Measurements from ENCODE around the gene BMPR1B.

DNA sequence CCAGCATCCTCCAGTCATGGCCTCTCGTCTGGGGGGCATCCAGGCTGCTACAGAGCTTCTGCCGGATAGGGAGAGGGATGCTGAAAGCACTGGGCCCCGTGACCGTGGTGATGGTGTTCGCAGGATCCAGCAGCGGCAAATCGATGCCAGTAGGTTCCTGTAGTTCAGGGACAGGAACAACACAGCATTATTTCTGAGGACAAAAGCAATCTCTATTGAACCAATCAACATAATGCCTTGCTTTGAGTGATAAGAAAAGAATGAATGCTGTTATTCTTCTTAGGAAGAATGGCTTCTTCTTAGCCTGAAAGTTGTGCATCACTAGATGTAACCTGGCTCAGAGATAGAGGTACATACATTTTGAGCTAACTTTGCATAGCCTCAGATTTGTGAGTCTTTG is 412.4 kb downstream of the BMPR1B start:
- TF ChIP-seq, protein P1, sequence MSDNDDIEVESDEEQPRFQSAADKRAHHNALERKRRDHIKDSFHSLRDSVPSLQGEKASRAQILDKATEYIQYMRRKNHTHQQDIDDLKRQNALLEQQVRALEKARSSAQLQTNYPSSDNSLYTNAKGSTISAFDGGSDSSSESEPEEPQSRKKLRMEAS (IDR thresholded peaks at IDR 0.05): no peak
- no peak for TF ChIP-seq POLR2A (IDR thresholded peaks at IDR 0.05; ENCODE audit: borderline replicate concordance, extremely low read depth, insufficient read depth, insufficient read length)
- TF ChIP-seq EZH2 (IDR thresholded peaks at IDR 0.05): no peak
- TF ChIP-seq, protein P2, sequence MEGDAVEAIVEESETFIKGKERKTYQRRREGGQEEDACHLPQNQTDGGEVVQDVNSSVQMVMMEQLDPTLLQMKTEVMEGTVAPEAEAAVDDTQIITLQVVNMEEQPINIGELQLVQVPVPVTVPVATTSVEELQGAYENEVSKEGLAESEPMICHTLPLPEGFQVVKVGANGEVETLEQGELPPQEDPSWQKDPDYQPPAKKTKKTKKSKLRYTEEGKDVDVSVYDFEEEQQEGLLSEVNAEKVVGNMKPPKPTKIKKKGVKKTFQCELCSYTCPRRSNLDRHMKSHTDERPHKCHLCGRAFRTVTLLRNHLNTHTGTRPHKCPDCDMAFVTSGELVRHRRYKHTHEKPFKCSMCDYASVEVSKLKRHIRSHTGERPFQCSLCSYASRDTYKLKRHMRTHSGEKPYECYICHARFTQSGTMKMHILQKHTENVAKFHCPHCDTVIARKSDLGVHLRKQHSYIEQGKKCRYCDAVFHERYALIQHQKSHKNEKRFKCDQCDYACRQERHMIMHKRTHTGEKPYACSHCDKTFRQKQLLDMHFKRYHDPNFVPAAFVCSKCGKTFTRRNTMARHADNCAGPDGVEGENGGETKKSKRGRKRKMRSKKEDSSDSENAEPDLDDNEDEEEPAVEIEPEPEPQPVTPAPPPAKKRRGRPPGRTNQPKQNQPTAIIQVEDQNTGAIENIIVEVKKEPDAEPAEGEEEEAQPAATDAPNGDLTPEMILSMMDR (IDR thresholded peaks at IDR 0.05 in 2 of 3, conservative IDR thresholded peaks at IDR 0.05 in 1 of 3; ENCODE audit: borderline replicate concordance in 1 of 3, insufficient read depth in 1 of 3, low read depth in 2 of 3, low read length in 2 of 3): no peak
- no peak for TF ChIP-seq FOSL1 (IDR thresholded peaks at IDR 0.05; ENCODE audit: low read depth)
- no peak for TF ChIP-seq ZNF274 (IDR thresholded peaks at IDR 0.05; ENCODE audit: low read depth, low read length)
- TF ChIP-seq, protein P3, sequence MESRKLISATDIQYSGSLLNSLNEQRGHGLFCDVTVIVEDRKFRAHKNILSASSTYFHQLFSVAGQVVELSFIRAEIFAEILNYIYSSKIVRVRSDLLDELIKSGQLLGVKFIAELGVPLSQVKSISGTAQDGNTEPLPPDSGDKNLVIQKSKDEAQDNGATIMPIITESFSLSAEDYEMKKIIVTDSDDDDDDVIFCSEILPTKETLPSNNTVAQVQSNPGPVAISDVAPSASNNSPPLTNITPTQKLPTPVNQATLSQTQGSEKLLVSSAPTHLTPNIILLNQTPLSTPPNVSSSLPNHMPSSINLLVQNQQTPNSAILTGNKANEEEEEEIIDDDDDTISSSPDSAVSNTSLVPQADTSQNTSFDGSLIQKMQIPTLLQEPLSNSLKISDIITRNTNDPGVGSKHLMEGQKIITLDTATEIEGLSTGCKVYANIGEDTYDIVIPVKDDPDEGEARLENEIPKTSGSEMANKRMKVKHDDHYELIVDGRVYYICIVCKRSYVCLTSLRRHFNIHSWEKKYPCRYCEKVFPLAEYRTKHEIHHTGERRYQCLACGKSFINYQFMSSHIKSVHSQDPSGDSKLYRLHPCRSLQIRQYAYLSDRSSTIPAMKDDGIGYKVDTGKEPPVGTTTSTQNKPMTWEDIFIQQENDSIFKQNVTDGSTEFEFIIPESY (IDR thresholded peaks at IDR 0.05; ENCODE audit: extremely low read depth, insufficient replicate concordance, low read length): no peak
- no peak for TF ChIP-seq RAD21 (IDR thresholded peaks at IDR 0.05; ENCODE audit: low read depth)
- no peak for TF ChIP-seq CEBPB (IDR thresholded peaks at IDR 0.05; ENCODE audit: low read depth)
- TF ChIP-seq EGR1 (IDR thresholded peaks at IDR 0.05; ENCODE audit: low read depth): no peak
- TF ChIP-seq JUND (IDR thresholded peaks at IDR 0.05): no peak

Measured in HCT116 (cell line).